ENCODE data around the gene ENPP5.

GRCh38 chr6:46190889-46191288 is 20.1 kb upstream of the ENPP5 start:
- TF ChIP-seq CTCF (IDR thresholded peaks at IDR 0.05) (no peak), POLR2A (IDR thresholded peaks at IDR 0.05) (no peak)

All from body of pancreas (tissue), 4 donors.